ENCODE results near the gene EDC3. TPM values are rescaled to one million over a fixed set of nuclear protein-coding genes. Genes with fewer than 3 reads are reported as not detected.
A peak's percentile ranks its signal among the peaks of the same experiment; 100 is the strongest.
"Not testable (repeated sequence)": the region's sequence is repeated elsewhere in the genome, so short reads cannot be mapped to it uniquely, and the experiment has no call there.

The EDC3 gene
- total RNA-seq, result 1 to 10 TPM; 6.7 to 9.2 TPM

GRCh38 chr15:74695597-74696397, at the start of gene EDC3:
Gene EDC3, minus strand, starts transcription at chr15:74696024. Its CDS starts 20,900 bp downstream, at chr15:74675124.
- Histone ChIP-seq H3K36me3 (replicated peaks in 1 of 2; ENCODE audit: insufficient read depth in 1 of 2, low read depth in 2 of 2) (no peaks in the 10 kb centered on the region), H3K4me1 (peaks cover 15% of the 10 kb centered on the region), H3K27ac (peak within 1 kb of the TSS; percentile 51 to 79 (median 68)), H3K9me3 (no peaks in the 10 kb centered on the region), H3K4me3 (peak within 1 kb of the TSS; percentile 69 to 92), H3K27me3 (no peaks in the 10 kb centered on the region)
- ATAC-seq, result peak; percentile 90
- TF ChIP-seq CTCF (IDR thresholded peaks at IDR 0.05), result peak in 1 of 7 experiments; percentile 17
- TF ChIP-seq POLR2A (IDR thresholded peaks at IDR 0.05), result peak in 2 of 3 donors; percentile 54 to 68
- 0 to 1% methylated on average over 31 to 46 of the region's 46 CpGs for WGBS, 2 donors
- DNase-seq, result peak; percentile 81 to 92 (median 86)
- intact Hi-C loops (cut with DNase I), result loop anchor here (10.0 kb wide), 1 partner anchor 151 kb away; the partner anchor contains the start of gene ARID3B

- WGBS, 2 donors, result 72 to 74% methylated on average over 5 of the region's 5 CpGs
- no peaks in the 10 kb centered on the region for H3K36me3 ChIP-seq (replicated peaks in 1 of 2; ENCODE audit: insufficient read depth in 1 of 2, low read depth in 2 of 2)
- intact Hi-C loops (cut with DNase I), result no loop called here
- TF ChIP-seq CTCF (IDR thresholded peaks at IDR 0.05), result no peak
- TF ChIP-seq POLR2A (IDR thresholded peaks at IDR 0.05), result no peak
- no peaks in the 10 kb centered on the region for H3K9me3 ChIP-seq
- no peaks in the 10 kb centered on the region for H3K4me1 ChIP-seq
- H3K4me3 ChIP-seq, result no peak overlapping the region
- no peaks in the 10 kb centered on the region for H3K27me3 ChIP-seq
- H3K27ac ChIP-seq, result no peak overlapping the region
- ATAC-seq (no peak), DNase-seq (no peak)
Measured at GRCh38 chr15:74742422-74742821, 46.6 kb upstream of the EDC3 start.

- WGBS, 2 donors, result 58 to 63% methylated on average over 5 of the region's 5 CpGs
- H3K4me3 ChIP-seq; DNase-seq; H3K27me3 ChIP-seq; H3K27ac ChIP-seq; ATAC-seq; H3K4me1 ChIP-seq; H3K36me3 ChIP-seq (replicated peaks in 1 of 2; ENCODE audit: insufficient read depth in 1 of 2, low read depth in 2 of 2); intact Hi-C loops (cut with DNase I); H3K9me3 ChIP-seq: not testable (repeated sequence)
Measured at GRCh38 chr15:74738239-74738638, 42.4 kb upstream of the EDC3 start.

GRCh38 chr15:74735305-74735704, 39.5 kb upstream of the EDC3 start:
- TF ChIP-seq POLR2A (IDR thresholded peaks at IDR 0.05), result no peak
- TF ChIP-seq CTCF (IDR thresholded peaks at IDR 0.05), result no peak
- Histone ChIP-seq H3K9me3 (no peaks in the 10 kb centered on the region), H3K4me1 (no peaks in the 10 kb centered on the region), H3K36me3 (replicated peaks in 1 of 2; ENCODE audit: insufficient read depth in 1 of 2, low read depth in 2 of 2) (no peaks in the 10 kb centered on the region), H3K27me3 (no peaks in the 10 kb centered on the region), H3K27ac (no peak overlapping the region), H3K4me3 (no peak overlapping the region)
- ATAC-seq, result no peak
- WGBS, 2 donors, result 69 to 78% methylated on average over 3 of the region's 3 CpGs
- DNase-seq, result no peak
- intact Hi-C loops (cut with DNase I), result no loop called here

GRCh38 chr15:74733269-74733668, 37.4 kb upstream of the EDC3 start:
- no peaks in the 10 kb centered on the region for H3K36me3 ChIP-seq (replicated peaks in 1 of 2; ENCODE audit: insufficient read depth in 1 of 2, low read depth in 2 of 2)
- DNase-seq, result no peak
- H3K9me3 ChIP-seq, result no peaks in the 10 kb centered on the region
- intact Hi-C loops (cut with DNase I), result no loop called here
- ATAC-seq, result no peak
- no peaks in the 10 kb centered on the region for H3K4me1 ChIP-seq
- H3K27me3 ChIP-seq, result no peaks in the 10 kb centered on the region
- WGBS, 2 donors, result 71 to 80% methylated on average over 3 of the region's 3 CpGs
- H3K27ac ChIP-seq, result no peak overlapping the region
- H3K4me3 ChIP-seq, result no peak overlapping the region
- TF ChIP-seq CTCF (IDR thresholded peaks at IDR 0.05) (no peak), POLR2A (IDR thresholded peaks at IDR 0.05) (no peak)
